Measurements from ENCODE around the gene TMEM200A. TPM values are rescaled to one million over a fixed set of nuclear protein-coding genes. Genes with fewer than 3 reads are reported as not detected.

The TMEM200A gene
- 6.8 to 12.4 TPM (median 7.1 TPM) in 3 replicates for total RNA-seq
- long read RNA-seq, transcript TMEM200A-204 (2 exons, 2,899 nt): minor isoform, 7 of 17 reads
- long read RNA-seq, transcript TMEM200A-201 (3 exons, 3,512 nt): major isoform, 9 of 17 reads
- long read RNA-seq, partial matches to known transcripts: 0 of 17 reads
- long read RNA-seq, other reads (novel, unspliced or antisense): 1 of 17 reads

DNA sequence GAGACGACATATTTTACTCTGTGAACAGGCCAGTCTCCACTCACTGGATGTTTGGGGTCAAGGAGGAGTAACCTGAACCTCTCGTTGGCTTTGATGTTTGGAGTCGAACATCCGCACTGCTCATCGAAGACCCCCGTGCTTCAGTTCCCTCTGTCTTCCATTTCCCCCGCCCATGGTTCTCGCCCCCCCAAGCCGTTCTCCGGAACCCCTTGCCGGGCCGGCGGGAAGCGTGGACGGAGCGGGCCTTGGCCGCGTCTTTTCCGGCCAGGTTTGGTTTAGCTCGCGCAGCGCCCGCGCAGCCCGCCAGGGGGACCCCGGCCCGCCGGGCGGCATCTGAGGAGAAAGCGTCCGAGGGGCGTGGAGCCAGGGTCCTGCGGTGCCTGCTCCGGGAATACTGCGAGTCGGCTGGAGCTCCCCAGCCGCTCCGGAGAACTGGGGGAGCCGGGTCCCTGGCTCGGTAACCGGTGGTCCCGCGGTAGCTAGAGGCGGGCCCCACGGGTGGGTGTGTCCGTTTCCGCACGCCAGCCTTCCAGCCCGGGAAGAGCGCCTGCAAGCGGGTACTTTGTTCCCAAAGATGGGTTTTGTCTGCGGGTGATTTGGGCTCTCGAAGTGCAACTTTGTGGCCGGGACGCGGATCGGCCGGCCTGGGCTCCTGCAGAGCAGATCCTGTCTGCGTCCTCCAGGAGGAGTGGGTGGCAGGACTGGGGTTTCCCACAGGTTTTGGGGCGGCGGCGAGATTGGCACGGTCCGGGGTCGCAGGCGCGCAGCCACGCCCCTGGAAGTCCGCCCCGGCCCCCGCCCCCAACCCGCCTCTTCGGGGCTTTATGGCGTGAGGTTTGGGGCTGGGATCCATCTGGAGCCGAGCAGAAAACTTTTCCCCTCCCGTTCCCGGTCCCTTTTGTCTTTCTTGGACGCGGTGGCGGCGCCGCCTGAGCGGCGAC lies at the start of gene TMEM200A:
Gene TMEM200A, plus strand, starts transcription at position 852 of the 941 bp plus-strand sequence. CDS start 74,406 bp downstream, outside the sequence.
- peaks cover 13% of the 10 kb centered on the region for H3K4me1 Mint-ChIP-seq (ENCODE audit: low read depth)
- TF ChIP-seq, protein P1, sequence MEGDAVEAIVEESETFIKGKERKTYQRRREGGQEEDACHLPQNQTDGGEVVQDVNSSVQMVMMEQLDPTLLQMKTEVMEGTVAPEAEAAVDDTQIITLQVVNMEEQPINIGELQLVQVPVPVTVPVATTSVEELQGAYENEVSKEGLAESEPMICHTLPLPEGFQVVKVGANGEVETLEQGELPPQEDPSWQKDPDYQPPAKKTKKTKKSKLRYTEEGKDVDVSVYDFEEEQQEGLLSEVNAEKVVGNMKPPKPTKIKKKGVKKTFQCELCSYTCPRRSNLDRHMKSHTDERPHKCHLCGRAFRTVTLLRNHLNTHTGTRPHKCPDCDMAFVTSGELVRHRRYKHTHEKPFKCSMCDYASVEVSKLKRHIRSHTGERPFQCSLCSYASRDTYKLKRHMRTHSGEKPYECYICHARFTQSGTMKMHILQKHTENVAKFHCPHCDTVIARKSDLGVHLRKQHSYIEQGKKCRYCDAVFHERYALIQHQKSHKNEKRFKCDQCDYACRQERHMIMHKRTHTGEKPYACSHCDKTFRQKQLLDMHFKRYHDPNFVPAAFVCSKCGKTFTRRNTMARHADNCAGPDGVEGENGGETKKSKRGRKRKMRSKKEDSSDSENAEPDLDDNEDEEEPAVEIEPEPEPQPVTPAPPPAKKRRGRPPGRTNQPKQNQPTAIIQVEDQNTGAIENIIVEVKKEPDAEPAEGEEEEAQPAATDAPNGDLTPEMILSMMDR (IDR thresholded peaks at IDR 0.05): peak; percentile 88
- H3K36me3 Mint-ChIP-seq (ENCODE audit: low read depth): peaks cover 3% of the 10 kb centered on the region
- peak within 1 kb of the TSS; percentile 74 for H3K4me3 Mint-ChIP-seq (ENCODE audit: unreplicated experiment)
- H3K27me3 Mint-ChIP-seq (ENCODE audit: low read depth): peaks cover 4% of the 10 kb centered on the region
- H3K9me3 Mint-ChIP-seq (ENCODE audit: low read depth): peaks cover 1% of the 10 kb centered on the region
- peak; percentile 91 for DNase-seq (ENCODE audit: low spot score)
- peak within 1 kb of the TSS; percentile 34 for H3K27ac Mint-ChIP-seq (ENCODE audit: unreplicated experiment)

DNA sequence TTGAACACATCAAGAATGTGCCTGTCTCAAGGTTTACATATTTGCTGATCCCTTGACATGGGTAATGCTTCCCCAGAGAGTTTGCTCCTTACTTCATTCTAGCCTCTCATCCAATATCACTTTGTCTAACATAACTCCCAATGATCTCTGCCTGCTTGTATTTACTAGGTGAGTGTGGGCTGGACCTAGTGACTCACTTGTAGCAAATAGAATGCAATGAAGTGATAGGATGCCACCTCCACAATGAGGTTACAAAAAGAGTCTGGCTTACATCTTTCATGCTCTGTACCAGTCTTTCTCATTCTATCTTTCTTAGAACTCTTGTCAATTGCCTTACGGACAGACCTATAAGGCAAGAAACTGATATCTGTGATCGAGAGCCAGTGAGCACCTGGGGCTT lies 44.9 kb upstream of the TMEM200A start:
- no peaks in the 10 kb centered on the region for H3K9me3 Mint-ChIP-seq (ENCODE audit: low read depth)
- H3K27me3 Mint-ChIP-seq (ENCODE audit: low read depth): peaks cover 5% of the 10 kb centered on the region
- H3K36me3 Mint-ChIP-seq (ENCODE audit: low read depth): no peaks in the 10 kb centered on the region
- H3K27ac Mint-ChIP-seq (ENCODE audit: unreplicated experiment): no peak overlapping the region
- TF ChIP-seq, protein P1 (IDR thresholded peaks at IDR 0.05): no peak
- H3K4me3 Mint-ChIP-seq (ENCODE audit: unreplicated experiment): no peak overlapping the region
- no peak for DNase-seq (ENCODE audit: low spot score)
- H3K4me1 Mint-ChIP-seq (ENCODE audit: low read depth): peaks cover 30% of the 10 kb centered on the region

GRCh38 chr6:130322673-130323268 lies 43.0 kb upstream of the TMEM200A start:
- Mint-ChIP-seq H3K4me1 (ENCODE audit: low read depth) (peaks cover 37% of the 10 kb centered on the region), H3K27me3 (ENCODE audit: low read depth) (peaks cover 5% of the 10 kb centered on the region), H3K36me3 (ENCODE audit: low read depth) (no peaks in the 10 kb centered on the region), H3K27ac (ENCODE audit: unreplicated experiment) (no peak overlapping the region), H3K9me3 (ENCODE audit: low read depth) (no peaks in the 10 kb centered on the region), H3K4me3 (ENCODE audit: unreplicated experiment) (no peak overlapping the region)
- TF ChIP-seq, protein P1 (IDR thresholded peaks at IDR 0.05): peak; percentile 96
- no peak for DNase-seq (ENCODE audit: low spot score)

GRCh38 chr6:130324657-130325056 lies 41.2 kb upstream of the TMEM200A start:
- no peaks in the 10 kb centered on the region for H3K9me3 Mint-ChIP-seq (ENCODE audit: low read depth)
- H3K4me1 Mint-ChIP-seq (ENCODE audit: low read depth): peaks cover 37% of the 10 kb centered on the region
- H3K4me3 Mint-ChIP-seq (ENCODE audit: unreplicated experiment): no peak overlapping the region
- no peaks in the 10 kb centered on the region for H3K36me3 Mint-ChIP-seq (ENCODE audit: low read depth)
- H3K27me3 Mint-ChIP-seq (ENCODE audit: low read depth): peaks cover 5% of the 10 kb centered on the region
- TF ChIP-seq, protein P1 (IDR thresholded peaks at IDR 0.05): no peak
- peak overlapping the region; percentile 56 for H3K27ac Mint-ChIP-seq (ENCODE audit: unreplicated experiment)
- no peak for DNase-seq (ENCODE audit: low spot score)

GRCh38 chr6:130326496-130326895 lies 39.3 kb upstream of the TMEM200A start:
- H3K9me3 Mint-ChIP-seq (ENCODE audit: low read depth): no peaks in the 10 kb centered on the region
- TF ChIP-seq, protein P1 (IDR thresholded peaks at IDR 0.05): no peak
- peaks cover 37% of the 10 kb centered on the region for H3K4me1 Mint-ChIP-seq (ENCODE audit: low read depth)
- no peak overlapping the region for H3K27ac Mint-ChIP-seq (ENCODE audit: unreplicated experiment)
- H3K36me3 Mint-ChIP-seq (ENCODE audit: low read depth): no peaks in the 10 kb centered on the region
- no peak for DNase-seq (ENCODE audit: low spot score)
- H3K4me3 Mint-ChIP-seq (ENCODE audit: unreplicated experiment): no peak overlapping the region
- H3K27me3 Mint-ChIP-seq (ENCODE audit: low read depth): no peaks in the 10 kb centered on the region

Measured in chondrocyte (in vitro differentiated cells).